Ishikawa (cell line): ENCODE data around the gene MYMK.
A peak's percentile ranks its signal among the peaks of the same experiment; 100 is the strongest.

Source experiments
- CEBPB ChIP-seq: IDR thresholded peaks from 2 replicates; pipeline ENCODE4 v1.6.1; 2012
- CREB1 ChIP-seq: IDR thresholded peaks from 2 replicates; pipeline ENCODE4 v1.6.1; 2012; ENCODE audit warnings: low read depth
- EGR1 ChIP-seq: IDR thresholded peaks from 2 replicates; pipeline ENCODE4 v1.6.1; 2012
- EP300 ChIP-seq: IDR thresholded peaks from 2 replicates; pipeline ENCODE4 v1.6.1; 2012; ENCODE audit warnings: borderline replicate concordance
- FOXM1 ChIP-seq: IDR thresholded peaks from 2 replicates; pipeline ENCODE4 v1.6.1; 2012; ENCODE audit warnings: low read depth, borderline replicate concordance
- MAX ChIP-seq: IDR thresholded peaks from 2 replicates; pipeline ENCODE4 v1.6.1; 2012
- NFIC ChIP-seq: IDR thresholded peaks from 2 replicates; pipeline ENCODE4 v1.6.1; 2012
- RAD21 ChIP-seq: IDR thresholded peaks from 2 replicates; pipeline ENCODE4 v1.6.1; 2012; ENCODE audit warnings: low read depth
- TAF1 ChIP-seq: IDR thresholded peaks from 2 replicates; pipeline ENCODE4 v1.6.1; 2012; ENCODE audit warnings: low read depth, mild to moderate bottlenecking
- TCF12 ChIP-seq: IDR thresholded peaks from 2 replicates; pipeline ENCODE4 v1.6.1; 2012; ENCODE audit warnings: low read depth
- TEAD4 ChIP-seq: IDR thresholded peaks from 2 replicates; pipeline ENCODE4 v1.6.1; 2012
- YY1 ChIP-seq: IDR thresholded peaks from 2 replicates; pipeline ENCODE4 v1.6.1; 2012; ENCODE audit warnings: low read depth
- ZBTB7A ChIP-seq: IDR thresholded peaks from 2 replicates; pipeline ENCODE4 v1.6.1; 2012; ENCODE audit warnings: low read depth
- TF ChIP-seq, protein P1 (sequence below): IDR thresholded peaks from 2 replicates; pipeline ENCODE4 v1.6.1; 2012; ENCODE audit warnings: low read depth, mild to moderate bottlenecking
- TF ChIP-seq, protein P2 (sequence below): IDR thresholded peaks from 2 replicates; pipeline ENCODE4 v1.6.1; 2012

Gene MYMK

DNA sequence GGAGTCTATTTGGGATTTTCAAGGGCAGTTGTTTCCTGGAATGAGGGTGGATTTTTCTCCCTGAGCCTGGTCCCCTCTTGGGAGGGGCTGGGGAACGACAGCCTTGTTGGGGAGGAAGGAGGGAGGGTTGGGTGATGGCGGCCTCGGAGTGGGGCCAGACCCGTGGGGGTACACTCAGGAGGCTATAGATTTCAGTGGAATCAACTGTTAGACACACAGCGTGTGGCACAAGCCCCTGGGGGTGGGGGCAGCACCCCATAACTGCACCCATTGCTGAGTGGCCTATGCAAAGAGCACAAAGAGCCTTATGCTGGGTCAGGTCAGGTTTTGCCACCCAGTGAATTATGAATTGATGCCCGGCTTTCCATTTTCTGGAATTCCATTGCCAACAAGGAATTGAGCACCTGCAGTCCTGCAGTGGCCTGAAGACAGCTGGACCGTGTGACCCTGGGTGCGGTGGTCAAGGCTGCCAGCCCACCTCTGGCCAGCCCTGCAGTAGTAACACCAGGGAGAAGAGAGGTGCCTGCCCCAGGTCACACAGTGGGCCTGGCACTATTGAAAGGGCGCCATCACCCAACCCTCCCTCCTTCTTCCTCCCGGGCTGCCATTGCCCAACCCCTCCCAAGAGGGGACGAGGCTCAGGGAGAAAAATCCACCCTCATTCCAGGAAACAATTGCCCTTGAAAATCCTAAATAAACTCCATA is 8.4 kb downstream of the MYMK start:
- TF ChIP-seq TAF1: no peak
- TF ChIP-seq, protein P1, sequence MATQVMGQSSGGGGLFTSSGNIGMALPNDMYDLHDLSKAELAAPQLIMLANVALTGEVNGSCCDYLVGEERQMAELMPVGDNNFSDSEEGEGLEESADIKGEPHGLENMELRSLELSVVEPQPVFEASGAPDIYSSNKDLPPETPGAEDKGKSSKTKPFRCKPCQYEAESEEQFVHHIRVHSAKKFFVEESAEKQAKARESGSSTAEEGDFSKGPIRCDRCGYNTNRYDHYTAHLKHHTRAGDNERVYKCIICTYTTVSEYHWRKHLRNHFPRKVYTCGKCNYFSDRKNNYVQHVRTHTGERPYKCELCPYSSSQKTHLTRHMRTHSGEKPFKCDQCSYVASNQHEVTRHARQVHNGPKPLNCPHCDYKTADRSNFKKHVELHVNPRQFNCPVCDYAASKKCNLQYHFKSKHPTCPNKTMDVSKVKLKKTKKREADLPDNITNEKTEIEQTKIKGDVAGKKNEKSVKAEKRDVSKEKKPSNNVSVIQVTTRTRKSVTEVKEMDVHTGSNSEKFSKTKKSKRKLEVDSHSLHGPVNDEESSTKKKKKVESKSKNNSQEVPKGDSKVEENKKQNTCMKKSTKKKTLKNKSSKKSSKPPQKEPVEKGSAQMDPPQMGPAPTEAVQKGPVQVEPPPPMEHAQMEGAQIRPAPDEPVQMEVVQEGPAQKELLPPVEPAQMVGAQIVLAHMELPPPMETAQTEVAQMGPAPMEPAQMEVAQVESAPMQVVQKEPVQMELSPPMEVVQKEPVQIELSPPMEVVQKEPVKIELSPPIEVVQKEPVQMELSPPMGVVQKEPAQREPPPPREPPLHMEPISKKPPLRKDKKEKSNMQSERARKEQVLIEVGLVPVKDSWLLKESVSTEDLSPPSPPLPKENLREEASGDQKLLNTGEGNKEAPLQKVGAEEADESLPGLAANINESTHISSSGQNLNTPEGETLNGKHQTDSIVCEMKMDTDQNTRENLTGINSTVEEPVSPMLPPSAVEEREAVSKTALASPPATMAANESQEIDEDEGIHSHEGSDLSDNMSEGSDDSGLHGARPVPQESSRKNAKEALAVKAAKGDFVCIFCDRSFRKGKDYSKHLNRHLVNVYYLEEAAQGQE: no peak
- TF ChIP-seq, protein P2, sequence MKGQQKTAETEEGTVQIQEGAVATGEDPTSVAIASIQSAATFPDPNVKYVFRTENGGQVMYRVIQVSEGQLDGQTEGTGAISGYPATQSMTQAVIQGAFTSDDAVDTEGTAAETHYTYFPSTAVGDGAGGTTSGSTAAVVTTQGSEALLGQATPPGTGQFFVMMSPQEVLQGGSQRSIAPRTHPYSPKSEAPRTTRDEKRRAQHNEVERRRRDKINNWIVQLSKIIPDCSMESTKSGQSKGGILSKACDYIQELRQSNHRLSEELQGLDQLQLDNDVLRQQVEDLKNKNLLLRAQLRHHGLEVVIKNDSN: no peak
- no peak for TF ChIP-seq TCF12
- TF ChIP-seq CEBPB: no peak
- no peak for TF ChIP-seq TEAD4
- TF ChIP-seq ZBTB7A: no peak
- TF ChIP-seq NFIC: no peak
- TF ChIP-seq MAX: no peak
- no peak for TF ChIP-seq EGR1
- TF ChIP-seq RAD21: no peak
- TF ChIP-seq EP300: no peak
- no peak for TF ChIP-seq CREB1
- no peak for TF ChIP-seq YY1
- TF ChIP-seq FOXM1: no peak

DNA sequence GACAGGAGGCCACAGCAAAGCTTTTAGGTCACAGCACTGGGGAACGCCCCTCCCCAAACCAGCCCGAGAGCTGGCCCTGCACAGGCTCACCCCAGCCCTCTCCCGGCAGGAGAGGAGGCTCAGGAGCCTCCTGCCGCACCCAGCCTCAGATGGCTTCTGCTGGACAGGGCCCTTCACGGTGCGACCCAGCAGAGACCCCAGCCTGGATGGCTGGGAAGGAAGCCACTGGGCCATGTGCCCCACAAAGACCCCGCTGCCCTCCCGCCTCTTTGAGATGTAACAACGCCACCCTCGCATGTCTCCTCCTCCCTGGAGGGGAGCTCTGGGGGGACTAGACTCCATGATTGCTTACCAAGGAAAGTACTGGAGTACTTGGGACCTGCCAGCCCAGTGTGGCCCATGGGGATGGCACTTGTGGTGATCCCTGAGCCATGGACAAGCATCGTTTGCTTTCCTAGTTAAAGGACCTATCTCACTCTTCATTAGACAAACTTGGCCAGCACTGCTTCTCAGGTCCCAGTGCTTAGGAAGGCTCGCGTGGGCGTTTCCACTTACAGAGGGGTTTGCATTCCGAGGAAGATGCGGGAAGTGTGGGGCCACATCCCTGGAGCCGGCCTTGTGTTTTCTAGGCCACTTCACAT is 9.0 kb downstream of the MYMK start:
- TF ChIP-seq TEAD4 (no peak), CREB1 (no peak), FOXM1 (no peak), NFIC (no peak), EGR1 (no peak), ZBTB7A (no peak), YY1 (no peak), CEBPB (no peak), EP300 (no peak)
- TF ChIP-seq, protein P1: no peak
- TF ChIP-seq, protein P2: no peak

DNA sequence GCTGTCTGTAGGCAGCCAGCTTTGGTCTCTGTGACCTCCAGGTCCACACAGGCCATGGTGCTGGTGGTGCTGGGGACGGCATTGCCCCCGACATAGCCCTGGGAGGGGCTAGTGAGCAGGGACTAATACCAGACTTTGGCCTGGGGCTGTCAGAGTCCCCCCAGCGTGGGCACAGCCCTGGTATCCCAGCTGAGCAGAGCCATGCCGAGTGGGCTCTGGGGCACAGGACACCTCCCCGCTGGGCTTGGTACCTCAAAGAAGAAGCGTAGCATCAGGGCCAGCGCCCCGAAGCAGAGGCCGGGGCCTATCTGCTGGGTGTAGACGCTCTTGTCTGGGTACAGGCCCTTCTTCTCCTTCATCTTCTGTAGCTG is 9.5 kb downstream of the MYMK start:
- no peak for TF ChIP-seq EP300
- no peak for TF ChIP-seq FOXM1
- TF ChIP-seq TAF1: no peak

GRCh38 chr9:133514460-133515239 is 10.1 kb downstream of the MYMK start:
- no peak for TF ChIP-seq TEAD4

GRCh38 chr9:133513214-133514100 is 11.3 kb downstream of the MYMK start:
- TF ChIP-seq, protein P2: no peak
- TF ChIP-seq EGR1: peak; percentile 68; the same call in 1 of the 2 replicates
